Loucy (cell line): Measurements from ENCODE around the gene KCMF1.

Experiments used
- H2AFZ ChIP-seq: fragments of 200-600 bp; sonication (generic); 2 replicates; pipeline ENCODE4 v1.6.0; 2016; ENCODE audit warnings: antibody characterized with exemption, mild to moderate bottlenecking, low read length, moderate library complexity
- H3F3A ChIP-seq: fragments of 200-600 bp; 2 replicates; pipeline ENCODE4 v1.6.0; 2016; ENCODE audit warnings: antibody characterized with exemption, low read depth, mild to moderate bottlenecking
- H3K27me3 ChIP-seq: fragments of 200-600 bp; sonication (generic); 2 replicates; pipeline ENCODE4 v1.6.1; 2014; ENCODE audit warnings: low read length, mild to moderate bottlenecking; ENCODE audit not compliant: insufficient read depth, poor library complexity, severe bottlenecking
- H3K36me3 ChIP-seq: fragments of 200-600 bp; sonication (generic); 2 replicates; pipeline ENCODE4 v1.6.1; 2016; ENCODE audit warnings: low read length; ENCODE audit not compliant: insufficient read depth
- H3K4me1 ChIP-seq: fragments of 200-600 bp; sonication (generic); 2 replicates; pipeline ENCODE4 v1.5.1; 2014; ENCODE audit warnings: low read length, mild to moderate bottlenecking; ENCODE audit not compliant: insufficient read depth, poor library complexity, severe bottlenecking
- H3K4me2 ChIP-seq: fragments of 200-600 bp; sonication (generic); 2 replicates; pipeline ENCODE4 v1.6.0; 2014; ENCODE audit warnings: antibody characterized with exemption, low read length, low read depth, mild to moderate bottlenecking; ENCODE audit not compliant: poor library complexity, severe bottlenecking
- H3K4me3 ChIP-seq: fragments of 200-600 bp; sonication (generic); 2 replicates; pipeline ENCODE4 v1.5.1; 2014; ENCODE audit warnings: low read length, mild to moderate bottlenecking, mixed read lengths; ENCODE audit not compliant: poor library complexity, severe bottlenecking
- H3K79me2 ChIP-seq: fragments of 200-600 bp; sonication (generic); 2 replicates; pipeline ENCODE4 v1.6.1; 2014; ENCODE audit warnings: low read length; ENCODE audit not compliant: insufficient read depth
- H3K9ac ChIP-seq: fragments of 200-600 bp; sonication (generic); 2 replicates; pipeline ENCODE4 v1.6.0; 2014; ENCODE audit warnings: mild to moderate bottlenecking, low read depth, low read length, moderate library complexity; ENCODE audit not compliant: poor library complexity, severe bottlenecking
- H3K9me2 ChIP-seq: fragments of 200-600 bp; sonication (generic); replicated peaks from 2 replicates; pipeline ENCODE4 v1.6.1; 2016; ENCODE audit warnings: low read depth, low read length, mixed read lengths
- H3K9me3 ChIP-seq: fragments of 200-600 bp; sonication (generic); 2 replicates; pipeline ENCODE4 v1.6.1; 2014; ENCODE audit warnings: mild to moderate bottlenecking, antibody characterized with exemption, low read length, low read depth; ENCODE audit not compliant: insufficient read depth
- H4K20me1 ChIP-seq: fragments of 200-600 bp; sonication (generic); 2 replicates; pipeline ENCODE4 v1.6.0; 2014; ENCODE audit warnings: antibody characterized with exemption, low read length, mild to moderate bottlenecking; ENCODE audit not compliant: insufficient read depth, poor library complexity, severe bottlenecking
- EZH2phosphoT487 ChIP-seq: fragments of 200-600 bp; IDR thresholded peaks from 2 replicates; pipeline ENCODE4 v1.6.1; 2018; ENCODE audit warnings: antibody characterized with exemption, mild to moderate bottlenecking, moderate library complexity, borderline replicate concordance
- TF ChIP-seq, protein P1 (sequence below): fragments of 200-600 bp; sonication (generic); conservative IDR thresholded peaks from 2 replicates; pipeline ENCODE4 v1.5.1; 2014; ENCODE audit warnings: mild to moderate bottlenecking, antibody characterized with exemption, low read length

Gene KCMF1

GRCh38 chr2:85002534-85002933 is 31.6 kb downstream of the KCMF1 start:
- Histone ChIP-seq H3K9me2 (no peaks in the 10 kb centered on the region), H3K4me3 (no peak overlapping the region), H3K27me3 (no peaks in the 10 kb centered on the region), H2AFZ (no peak overlapping the region), H3F3A (no peaks in the 10 kb centered on the region), H3K4me2 (no peak overlapping the region), H4K20me1 (peaks cover 62% of the 10 kb centered on the region), H3K79me2 (peaks cover 91% of the 10 kb centered on the region), H3K9ac (no peak overlapping the region), H3K9me3 (no peaks in the 10 kb centered on the region), H3K36me3 (peaks cover 10% of the 10 kb centered on the region; the same call in 1 of the 2 replicates), H3K4me1 (no peaks in the 10 kb centered on the region)
- no peak for TF ChIP-seq EZH2phosphoT487
- TF ChIP-seq, protein P1, sequence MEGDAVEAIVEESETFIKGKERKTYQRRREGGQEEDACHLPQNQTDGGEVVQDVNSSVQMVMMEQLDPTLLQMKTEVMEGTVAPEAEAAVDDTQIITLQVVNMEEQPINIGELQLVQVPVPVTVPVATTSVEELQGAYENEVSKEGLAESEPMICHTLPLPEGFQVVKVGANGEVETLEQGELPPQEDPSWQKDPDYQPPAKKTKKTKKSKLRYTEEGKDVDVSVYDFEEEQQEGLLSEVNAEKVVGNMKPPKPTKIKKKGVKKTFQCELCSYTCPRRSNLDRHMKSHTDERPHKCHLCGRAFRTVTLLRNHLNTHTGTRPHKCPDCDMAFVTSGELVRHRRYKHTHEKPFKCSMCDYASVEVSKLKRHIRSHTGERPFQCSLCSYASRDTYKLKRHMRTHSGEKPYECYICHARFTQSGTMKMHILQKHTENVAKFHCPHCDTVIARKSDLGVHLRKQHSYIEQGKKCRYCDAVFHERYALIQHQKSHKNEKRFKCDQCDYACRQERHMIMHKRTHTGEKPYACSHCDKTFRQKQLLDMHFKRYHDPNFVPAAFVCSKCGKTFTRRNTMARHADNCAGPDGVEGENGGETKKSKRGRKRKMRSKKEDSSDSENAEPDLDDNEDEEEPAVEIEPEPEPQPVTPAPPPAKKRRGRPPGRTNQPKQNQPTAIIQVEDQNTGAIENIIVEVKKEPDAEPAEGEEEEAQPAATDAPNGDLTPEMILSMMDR = no peak

GRCh38 chr2:85008252-85008651 is 37.3 kb downstream of the KCMF1 start:
- TF ChIP-seq, protein P1 = no peak
- no peak for TF ChIP-seq EZH2phosphoT487
- no peak overlapping the region for H3K4me2 ChIP-seq

DNA sequence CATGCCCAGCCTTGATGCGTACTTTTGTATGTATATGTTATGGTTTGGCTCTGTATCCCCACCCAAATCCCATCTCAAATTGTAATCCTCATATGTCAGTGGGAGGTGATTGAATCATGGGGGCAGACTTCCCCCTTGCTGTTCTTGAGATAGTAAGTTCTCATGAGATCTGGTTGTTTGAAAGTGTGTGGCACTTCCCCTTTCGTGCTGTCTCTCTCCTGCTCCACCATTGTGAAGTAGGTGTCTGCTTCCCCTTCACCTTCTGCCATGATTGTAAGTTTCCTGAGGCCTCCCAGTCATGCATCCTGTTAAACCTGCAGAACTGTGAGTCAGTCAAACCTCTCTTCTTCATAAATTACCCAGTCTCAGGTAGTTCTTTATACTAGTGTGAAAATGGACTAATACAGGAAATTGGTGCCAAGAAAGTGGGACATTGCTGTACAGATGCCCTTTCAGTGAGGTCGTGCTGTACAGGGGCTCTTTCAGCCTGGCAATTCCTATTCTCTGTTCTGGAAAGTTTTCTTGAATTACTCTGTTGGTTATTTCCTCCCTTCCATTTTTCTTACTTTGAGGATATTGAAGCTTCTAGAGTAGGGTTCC is 38.2 kb downstream of the KCMF1 start:
- H3K9me2 ChIP-seq = no peaks in the 10 kb centered on the region
- H3K9me3 ChIP-seq = no peaks in the 10 kb centered on the region
- H4K20me1 ChIP-seq = peaks cover 52% of the 10 kb centered on the region
- no peaks in the 10 kb centered on the region for H3F3A ChIP-seq
- peaks cover 93% of the 10 kb centered on the region for H3K79me2 ChIP-seq
- no peak overlapping the region for H2AFZ ChIP-seq
- H3K4me3 ChIP-seq = no peak overlapping the region
- no peaks in the 10 kb centered on the region for H3K4me1 ChIP-seq
- H3K9ac ChIP-seq = no peak overlapping the region
- H3K36me3 ChIP-seq = peaks cover 16% of the 10 kb centered on the region; the same call in 1 of the 2 replicates
- no peak overlapping the region for H3K4me2 ChIP-seq
- H3K27me3 ChIP-seq = no peaks in the 10 kb centered on the region
- TF ChIP-seq EZH2phosphoT487 = no peak
- TF ChIP-seq, protein P1 = no peak

More at GRCh38 chr2:85008252-85008651, 37.3 kb downstream of the KCMF1 start:
- no peaks in the 10 kb centered on the region for H3K27me3 ChIP-seq
- H3K4me3 ChIP-seq = no peak overlapping the region
- H3K79me2 ChIP-seq = peaks cover 93% of the 10 kb centered on the region
- no peaks in the 10 kb centered on the region for H3F3A ChIP-seq
- peaks cover 54% of the 10 kb centered on the region for H4K20me1 ChIP-seq
- no peaks in the 10 kb centered on the region for H3K9me3 ChIP-seq
- peaks cover 21% of the 10 kb centered on the region; the same call in 1 of the 2 replicates for H3K36me3 ChIP-seq
- no peak overlapping the region for H3K9ac ChIP-seq
- H3K4me1 ChIP-seq = no peaks in the 10 kb centered on the region
- no peak overlapping the region for H2AFZ ChIP-seq
- H3K9me2 ChIP-seq = no peaks in the 10 kb centered on the region
